GM10248 (cell line): ENCODE data around the gene NFIX.
A peak's percentile ranks its signal among the peaks of the same experiment; 100 is the strongest.

Source experiments
- CTCF ChIA-PET: fragments of 300-600 bp; sonication (Branson Sonifier 250); formaldehyde crosslinking; extraction: SDS; loops from one replicate; lab custom pipeline; 2021; ENCODE audit warnings: antibody characterized with exemption; lab: Yijun Ruan, JAX
- POLR2A ChIA-PET: fragments of 350-650 bp; sonication (Branson Sonifier 250); formaldehyde crosslinking; extraction: SDS; loops from one replicate; lab custom pipeline; 2020; ENCODE audit warnings: antibody characterized with exemption; lab: Yijun Ruan, JAX
- DNase-seq: peaks from one replicate; pipeline ENCODE4 v3.0.0; 2012; ENCODE audit errors: extremely low spot score
- CTCF ChIP-seq: IDR thresholded peaks from 2 replicates; pipeline ENCODE4 v1.5.1; 2012; ENCODE audit warnings: mild to moderate bottlenecking, low read depth; ENCODE audit errors: extremely low read depth, missing control alignments, control extremely low read depth

Gene NFIX

DNA sequence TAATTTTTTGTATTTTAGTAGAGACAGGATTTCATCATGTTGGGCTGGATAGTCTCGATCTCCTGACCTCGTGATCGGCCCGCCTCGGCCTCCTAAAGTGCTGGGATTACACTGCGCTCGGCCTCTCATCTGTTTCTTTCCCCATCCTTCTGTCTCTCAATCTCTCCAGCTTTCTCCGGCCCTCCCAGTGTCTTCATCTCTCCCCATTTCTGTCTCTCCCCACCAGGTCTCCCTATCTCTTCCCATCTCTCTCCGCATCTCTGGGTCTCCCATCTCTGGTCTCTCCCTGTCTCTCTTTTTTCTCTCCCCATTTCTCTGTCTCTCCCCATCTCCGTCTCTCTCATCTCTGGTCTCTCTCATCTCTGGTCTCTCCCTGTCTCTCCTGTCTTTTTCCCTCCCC, 12.2 kb upstream of the NFIX start:
- ChIA-PET CTCF (interaction anchor here (1.0 to 6.3 kb wide), 7 partner anchors 18 to 112 kb away, joined by 3 to 59 read pairs (median 5); no protein-coding TSS in a partner anchor), POLR2A (no interaction called here)
- TF ChIP-seq CTCF, result no peak
- DNase-seq, result no peak

DNA sequence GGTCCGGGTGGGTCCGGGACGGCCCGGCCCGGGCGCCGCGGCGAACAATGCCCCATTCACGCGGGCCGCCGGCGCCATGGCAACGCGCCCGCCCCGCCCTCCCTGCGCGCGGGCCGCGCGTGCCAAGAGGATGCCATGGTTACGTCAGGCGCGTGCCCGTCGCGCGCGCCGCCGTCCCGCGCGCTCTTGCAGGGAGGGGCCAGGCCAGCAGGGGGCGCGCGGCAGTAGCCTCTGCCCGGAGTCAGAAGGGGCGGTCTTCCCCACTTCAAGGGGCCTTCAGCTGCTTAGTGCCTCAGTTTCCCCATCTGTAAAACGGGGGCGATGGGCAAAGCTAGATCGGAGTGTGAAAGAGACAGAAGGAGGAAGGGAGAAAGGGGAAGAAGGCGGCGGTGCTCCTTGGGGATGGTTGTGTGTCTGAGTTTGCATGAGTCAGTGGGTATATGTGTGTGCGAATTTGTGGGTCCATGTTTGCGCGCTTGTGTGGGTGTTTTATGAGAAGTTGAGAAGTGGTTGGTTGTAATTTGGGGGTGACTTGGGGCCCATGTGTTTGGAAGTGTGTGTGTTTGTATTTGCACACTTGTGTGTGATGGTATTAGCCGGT, 11.6 kb upstream of the NFIX start:
- CTCF ChIA-PET, result interaction anchor here (0.6 to 6.3 kb wide), 9 partner anchors 9 to 111 kb away, joined by 3 to 59 read pairs (median 5); no protein-coding TSS in a partner anchor
- TF ChIP-seq CTCF, result peak; percentile 95
- peak; percentile 88 for DNase-seq
- POLR2A ChIA-PET, result no interaction called here

GRCh38 chr19:12984143-12984627, 11.1 kb upstream of the NFIX start:
- TF ChIP-seq CTCF, result no peak
- ChIA-PET POLR2A (no interaction called here), CTCF (interaction anchor here (0.6 to 6.3 kb wide), 9 partner anchors 10 to 110 kb away, joined by 3 to 59 read pairs (median 5); no protein-coding TSS in a partner anchor)
- DNase-seq, result no peak

- CTCF ChIA-PET, result interaction anchor here (1.2 to 6.3 kb wide), 9 partner anchors 15 to 120 kb away, joined by 3 to 59 read pairs (median 6); no protein-coding TSS in a partner anchor
- DNase-seq, result no peak
- no peak for TF ChIP-seq CTCF
- POLR2A ChIA-PET, result no interaction called here
These were observed 10.6 kb upstream of the NFIX start for GRCh38 chr19:12984683-12985048.

DNA sequence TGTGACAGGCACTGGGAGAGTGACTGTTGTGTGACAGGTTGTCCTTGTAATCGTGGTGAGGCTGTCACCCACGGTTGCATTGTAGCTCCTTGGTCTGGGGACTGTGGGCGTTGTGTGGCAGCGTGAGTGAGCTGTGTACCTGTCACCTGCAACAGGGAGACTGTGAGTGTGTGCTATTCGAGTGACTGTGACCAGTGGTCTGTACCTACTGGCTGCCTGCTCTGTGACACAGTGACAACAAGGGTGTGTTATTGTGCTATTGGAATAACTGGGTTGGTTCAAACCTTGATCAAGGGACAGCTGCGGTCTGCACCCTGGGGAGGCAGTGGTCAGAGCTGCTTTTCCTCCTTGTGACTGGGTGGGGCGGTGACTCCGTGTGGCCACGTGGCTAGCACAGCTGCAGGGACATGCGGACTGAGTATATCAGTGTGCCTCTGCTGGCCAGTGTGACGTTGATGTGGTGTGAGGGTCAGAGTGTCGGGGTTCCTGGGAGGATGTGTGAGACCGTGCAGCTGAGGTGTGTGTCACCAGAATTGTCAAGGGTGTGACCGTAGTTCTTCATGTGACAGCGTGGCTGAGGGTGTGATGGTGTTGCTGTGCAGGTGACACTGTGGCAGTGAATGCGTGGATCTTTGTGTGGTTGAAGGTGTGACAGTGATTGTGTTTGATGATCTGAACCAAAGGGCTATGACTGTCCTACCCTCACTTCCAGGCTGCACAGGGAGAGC, 10.1 kb upstream of the NFIX start:
- ChIA-PET POLR2A (interaction anchor here (0.6 kb wide), 1 partner anchor 8 kb away, joined by 3 read pairs; no protein-coding TSS in a partner anchor), CTCF (interaction anchor here (0.6 to 6.3 kb wide), 10 partner anchors 8 to 605 kb away, joined by 3 to 59 read pairs (median 6); no protein-coding TSS in a partner anchor)
- no peak for DNase-seq
- TF ChIP-seq CTCF, result no peak

DNA sequence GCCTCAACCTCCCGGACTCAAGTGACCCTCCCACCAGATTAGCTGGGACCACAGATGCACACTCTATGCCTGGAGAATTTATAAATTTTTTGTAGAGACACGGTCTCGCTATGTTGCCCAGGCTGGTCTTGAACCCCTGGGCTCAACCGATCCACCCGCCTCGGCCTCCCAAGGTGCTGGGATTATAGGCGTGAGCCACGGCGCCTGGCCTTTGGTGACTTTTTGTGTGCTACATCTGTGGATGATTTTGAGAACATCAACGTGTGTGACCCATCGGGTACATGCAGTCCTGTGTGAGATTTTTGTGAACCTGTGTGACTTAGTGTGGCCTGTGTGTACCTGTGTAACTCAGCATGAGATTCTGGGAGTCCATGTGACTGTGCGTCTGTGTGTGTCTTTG, 8.5 kb upstream of the NFIX start:
- DNase-seq, result no peak
- ChIA-PET POLR2A (no interaction called here), CTCF (interaction anchor here (1.6 to 6.3 kb wide), 3 partner anchors 9 to 74 kb away, joined by 7 to 59 read pairs (median 15); no protein-coding TSS in a partner anchor)
- no peak for TF ChIP-seq CTCF
